HL-60 (cell line): ENCODE data around the gene CBX5.

Source experiments
- CTCF ChIP-seq: IDR thresholded peaks from one replicate; pipeline ENCODE4 v1.5.1; 2011; ENCODE audit warnings: low read length, control low read depth, inconsistent platforms; ENCODE audit not compliant: insufficient read depth
- POLR2AphosphoS5 ChIP-seq: IDR thresholded peaks from 2 replicates; pipeline ENCODE4 v1.6.1; 2012; ENCODE audit warnings: low read depth

GRCh38 chr12:54279227-54279631 lies 693 bp downstream of the CBX5 start:
- TF ChIP-seq CTCF (no peak), POLR2AphosphoS5 (no peak)
